GM19239 (cell line): ENCODE measurements around the gene GUCA1A.
"Not testable (repeated sequence)": the region's sequence is repeated elsewhere in the genome, so short reads cannot be mapped to it uniquely, and the experiment has no call there.

Experiments used
- DNase-seq: peaks from one replicate; pipeline ENCODE4 v3.0.0; 2011; ENCODE audit warnings: low spot score; ENCODE audit not compliant: insufficient read length
- FAIRE-seq: peaks from 2 replicates; lab custom pipeline; 2011; peaks lifted over from hg19 to GRCh38; lab: Jason Lieb, UNC

The GUCA1A gene

GRCh38 chr6:42142118-42142835, 30.9 kb upstream of the GUCA1A start, which contains the start of gene C6orf132:
Gene C6orf132 (minus strand): TSS chr6:42142620. CDS start chr6:42142444, 176 bp downstream.
- DNase-seq: no peak
- no peak for FAIRE-seq

- no peak for FAIRE-seq
- no peak for DNase-seq
Observed at GRCh38 chr6:42147138-42147562, 26.0 kb upstream of the GUCA1A start.

- DNase-seq (no peak), FAIRE-seq (no peak)
Observed at GRCh38 chr6:42148058-42148457, 25.1 kb upstream of the GUCA1A start.

GRCh38 chr6:42150254-42150653, 22.9 kb upstream of the GUCA1A start:
- no peak for FAIRE-seq
- DNase-seq: no peak

- FAIRE-seq: no peak
- no peak for DNase-seq
Observed at GRCh38 chr6:42152024-42152423, 21.1 kb upstream of the GUCA1A start.

- not testable (repeated sequence) for FAIRE-seq, DNase-seq
Observed at GRCh38 chr6:42152528-42153213, 20.5 kb upstream of the GUCA1A start.

GRCh38 chr6:42153921-42154320, 19.2 kb upstream of the GUCA1A start:
- FAIRE-seq: no peak
- no peak for DNase-seq

- no peak for FAIRE-seq
- no peak for DNase-seq
Observed at GRCh38 chr6:42154461-42155209, 18.5 kb upstream of the GUCA1A start.

- FAIRE-seq (no peak), DNase-seq (no peak)
Observed at GRCh38 chr6:42155293-42155692, 17.9 kb upstream of the GUCA1A start.

GRCh38 chr6:42156638-42157037, 16.5 kb upstream of the GUCA1A start:
- FAIRE-seq: no peak
- DNase-seq: no peak

GRCh38 chr6:42158011-42158410, 15.2 kb upstream of the GUCA1A start:
- DNase-seq: no peak
- FAIRE-seq: no peak

GRCh38 chr6:42158631-42159030, 14.5 kb upstream of the GUCA1A start:
- FAIRE-seq: no peak
- no peak for DNase-seq

- DNase-seq: no peak
- no peak for FAIRE-seq
Observed at GRCh38 chr6:42159431-42160024, 13.6 kb upstream of the GUCA1A start.

- DNase-seq (no peak), FAIRE-seq (no peak)
Observed at GRCh38 chr6:42162384-42162783, 10.8 kb upstream of the GUCA1A start.

- no peak for FAIRE-seq
- DNase-seq: no peak
Observed at GRCh38 chr6:42162812-42163211, 10.4 kb upstream of the GUCA1A start.

- FAIRE-seq (no peak), DNase-seq (no peak)
Observed at GRCh38 chr6:42163981-42164380, 9.2 kb upstream of the GUCA1A start.

- DNase-seq: no peak
- FAIRE-seq: no peak
Observed at GRCh38 chr6:42165016-42165415, 8.1 kb upstream of the GUCA1A start.

- peak; percentile 87 for FAIRE-seq
- DNase-seq: peak; percentile 79
Observed at GRCh38 chr6:42166444-42167141, 6.6 kb upstream of the GUCA1A start.

- no peak for DNase-seq
- no peak for FAIRE-seq
Observed at GRCh38 chr6:42168650-42169049, 4.5 kb upstream of the GUCA1A start.

- FAIRE-seq, DNase-seq: not testable (repeated sequence)
Observed at GRCh38 chr6:42169780-42170179, 3.4 kb upstream of the GUCA1A start.
